GM19468 (cell line): ENCODE data around the gene IQCC.
"Not testable (repeated sequence)": the region's sequence is repeated elsewhere in the genome, so short reads cannot be mapped to it uniquely, and the experiment has no call there.

Source experiments
- ATAC-seq: cut with Tn5 transposase; IDR thresholded peaks from one replicate; pipeline ENCODE4 v1.9.1; 2021; ENCODE audit warnings: mild to moderate bottlenecking, moderate library complexity, moderate number of reproducible peaks; ENCODE audit not compliant: unreplicated experiment; ENCODE audit errors: extremely low read depth

IQCC gene

GRCh38 chr1:32205401-32206370 lies at the start of gene IQCC:
Gene IQCC, plus strand, starts transcription at chr1:32205671. Its CDS starts 11 bp downstream, at chr1:32205682.
- no peak for ATAC-seq

GRCh38 chr1:32159189-32159588 lies 46.3 kb upstream of the IQCC start:
- ATAC-seq = no peak

GRCh38 chr1:32163405-32163804 lies 42.1 kb upstream of the IQCC start:
- no peak for ATAC-seq

GRCh38 chr1:32165633-32166032 lies 39.8 kb upstream of the IQCC start:
- ATAC-seq = not testable (repeated sequence)

GRCh38 chr1:32170991-32171390 lies 34.5 kb upstream of the IQCC start:
- no peak for ATAC-seq

- ATAC-seq = no peak
Measured at GRCh38 chr1:32172621-32173245, 32.7 kb upstream of the IQCC start.

- no peak for ATAC-seq
Measured at GRCh38 chr1:32178380-32179192, 26.9 kb upstream of the IQCC start.

- no peak for ATAC-seq
Measured at GRCh38 chr1:32179193-32179442, 26.4 kb upstream of the IQCC start.

GRCh38 chr1:32179443-32180185 lies 25.9 kb upstream of the IQCC start, which contains the start of gene TXLNA:
Gene TXLNA, plus strand, starts transcription at chr1:32179675. Its CDS starts 671 bp downstream, at chr1:32180346.
- peak; percentile 52 for ATAC-seq

GRCh38 chr1:32180186-32181060 lies 25.0 kb upstream of the IQCC start:
- ATAC-seq = no peak

GRCh38 chr1:32181065-32181464 lies 24.4 kb upstream of the IQCC start:
- ATAC-seq = no peak

GRCh38 chr1:32181563-32181962 lies 23.9 kb upstream of the IQCC start:
- ATAC-seq = no peak

GRCh38 chr1:32182060-32182459 lies 23.4 kb upstream of the IQCC start:
- no peak for ATAC-seq

- ATAC-seq = no peak
Measured at GRCh38 chr1:32184650-32185049, 20.8 kb upstream of the IQCC start.

- ATAC-seq = no peak
Measured at GRCh38 chr1:32186077-32186476, 19.4 kb upstream of the IQCC start.

- no peak for ATAC-seq
Measured at GRCh38 chr1:32186491-32186890, 19.0 kb upstream of the IQCC start.

GRCh38 chr1:32187850-32188249 lies 17.6 kb upstream of the IQCC start:
- ATAC-seq = no peak

GRCh38 chr1:32192220-32192948 lies 13.1 kb upstream of the IQCC start:
- no peak for ATAC-seq
